B cell (primary cell): ENCODE results near the gene SECTM1. TPM values are rescaled to one million over a fixed set of nuclear protein-coding genes. Genes with fewer than 3 reads are reported as not detected.

Experiments
- ATAC-seq: fragments of 200-7000 bp; cut with Tn5 transposase; one replicate; pipeline ENCODE4 v1.10.0; 2021; ENCODE audit warnings: low read depth, mild to moderate bottlenecking, moderate number of reproducible peaks, moderate library complexity
- CTCF ChIA-PET: fragments of 350-600 bp; sonication (Branson Sonifier 250); formaldehyde crosslinking; loops from one replicate; lab custom pipeline; 2021; ENCODE audit warnings: antibody characterized with exemption, inconsistent platforms; lab: Charles Lee
- POLR2A ChIA-PET: fragments of 350-600 bp; sonication (Branson Sonifier 250); formaldehyde crosslinking; loops from one replicate; lab custom pipeline; 2021; ENCODE audit warnings: antibody characterized with exemption; lab: Charles Lee
- DNase-seq: peaks from one replicate; pipeline ENCODE4 v3.0.0; 2013
- H2AFZ ChIP-seq: 2 replicates; pipeline ENCODE4 v1.6.1; 2012; ENCODE audit warnings: mild to moderate bottlenecking, low read depth, low read length; ENCODE audit not compliant: insufficient read depth, poor library complexity, severe bottlenecking
- H3K27ac ChIP-seq, 2 donors: 1 replicate in 1 of 2; 2 replicates in 1 of 2; pipeline ENCODE4 v1.5.1; 2012 to 2013; ENCODE audit warnings: low read length in 2 of 2, mild to moderate bottlenecking in 2 of 2, moderate library complexity in 1 of 2
- H3K27me3 ChIP-seq, 4 experiments: fragments of 200-600 bp in 1 of 4; sonication (generic) in 1 of 4; replicated peaks in 1 of 4; 1 replicate in 2 of 4; 2 replicates in 2 of 4; pipeline versions ENCODE4 v1.6.1 to v1.7.0; 2013 to 2016; ENCODE audit warnings: low read length in 3 of 4, mild to moderate bottlenecking in 2 of 4, mixed read lengths in 1 of 4, moderate library complexity in 1 of 4; ENCODE audit not compliant: insufficient read depth in 4 of 4, control insufficient read depth in 3 of 4; ENCODE audit errors: control extremely low read depth in 1 of 4
- H3K36me3 ChIP-seq, 2 experiments: replicated peaks in 1 of 2; 1 replicate in 1 of 2; 2 replicates in 1 of 2; pipeline versions ENCODE4 v1.6.1 to v1.7.1; 2013; ENCODE audit warnings: low read length in 1 of 2; ENCODE audit not compliant: insufficient read depth in 2 of 2, control insufficient read depth in 1 of 2; ENCODE audit errors: control extremely low read depth in 1 of 2, extremely low read depth in 1 of 2
- H3K4me1 ChIP-seq, 2 donors: fragments of 200-600 bp in 1 of 2; sonication (generic) in 1 of 2; 1 replicate in 1 of 2; 2 replicates in 1 of 2; pipeline versions ENCODE4 v1.5.1 to v1.6.1; 2013 to 2017; ENCODE audit warnings: low read length in 2 of 2; ENCODE audit not compliant: control insufficient read depth in 2 of 2, insufficient read depth in 2 of 2
- H3K4me2 ChIP-seq: replicated peaks from 2 replicates; pipeline ENCODE3; 2012; ENCODE audit warnings: mild to moderate bottlenecking, low read depth, low read length; ENCODE audit not compliant: poor library complexity, severe bottlenecking
- H3K4me3 ChIP-seq, 5 experiments: fragments of 200-600 bp in 1 of 5; sonication (generic) in 1 of 5; 1 replicate in 3 of 5; 2 replicates in 2 of 5; pipeline versions ENCODE4 v1.5.1 to v1.7.0; 2011 to 2016; ENCODE audit warnings: low read length in 4 of 5, mild to moderate bottlenecking in 4 of 5, low read depth in 2 of 5, control low read depth in 1 of 5, moderate library complexity in 1 of 5; ENCODE audit not compliant: insufficient read depth in 1 of 5; ENCODE audit errors: control extremely low read depth in 1 of 5, extremely low read depth in 1 of 5
- H3K79me2 ChIP-seq: fragments of 200-600 bp; sonication (generic); one replicate; pipeline ENCODE4 v1.6.0; 2016; ENCODE audit warnings: low read length; ENCODE audit not compliant: control insufficient read depth, insufficient read depth
- H3K9ac ChIP-seq: fragments of 200-600 bp; sonication (generic); 2 replicates; pipeline ENCODE4 v1.6.1; 2017; ENCODE audit warnings: mild to moderate bottlenecking, low read length, moderate library complexity
- H3K9me3 ChIP-seq, 3 donors: one replicate each; pipeline versions ENCODE4 v1.6.1 to v1.7.1; 2013; ENCODE audit warnings: low read length in 2 of 3; ENCODE audit not compliant: control insufficient read depth in 2 of 3, insufficient read depth in 1 of 3; ENCODE audit errors: control extremely low read depth in 1 of 3
- H4K20me1 ChIP-seq: 2 replicates; pipeline ENCODE4 v1.6.0; 2012; ENCODE audit warnings: mild to moderate bottlenecking, low read length; ENCODE audit not compliant: insufficient read depth, control insufficient read depth, poor library complexity, severe bottlenecking
- H3K27ac Mint-ChIP-seq: one replicate; pipeline ENCODE4 v1.8.0; 2021; ENCODE audit warnings: mixed read lengths
- H3K27me3 Mint-ChIP-seq: one replicate; pipeline ENCODE4 v1.8.0; 2021; ENCODE audit warnings: mixed read lengths
- H3K4me1 Mint-ChIP-seq: one replicate; pipeline ENCODE4 v1.8.0; 2021; ENCODE audit warnings: mixed read lengths
- H3K4me3 Mint-ChIP-seq: one replicate; pipeline ENCODE4 v1.8.0; 2021; ENCODE audit warnings: mixed read lengths
- H3K9me3 Mint-ChIP-seq: one replicate; pipeline ENCODE4 v1.8.0; 2022; ENCODE audit warnings: mixed read lengths; ENCODE audit not compliant: insufficient read depth
- CTCF ChIP-seq: fragments of 200-600 bp; IDR thresholded peaks from one replicate; pipeline ENCODE4 v1.8.0; 2022; ENCODE audit warnings: antibody characterized with exemption, mild to moderate bottlenecking
- EZH2 ChIP-seq: IDR thresholded peaks from 2 replicates; pipeline ENCODE4 v1.6.1; 2012; ENCODE audit warnings: borderline replicate concordance, low read depth, mild to moderate bottlenecking, moderate library complexity, low read length; ENCODE audit not compliant: insufficient read depth, poor library complexity, severe bottlenecking
- WGBS: methylation state at CpG from one replicate; pipeline ENCODE4 v1.1.5; 2013; ENCODE audit warnings: missing lambda C conversion rate; ENCODE audit not compliant: insufficient coverage; 5-methylcytosine and 5-hydroxymethylcytosine counted together
- intact Hi-C: fragments of 100-400 bp; cut with micrococcal nuclease; formaldehyde crosslinking; loops from one replicate; pipeline ENCODE4 v1.10.0; 2022
- polyA plus RNA-seq: library from polyadenylated mRNA; depleted of rRNA; stranded (reverse); fragments of >200 nt; gene quantifications from 2 replicates; pipeline ENCODE4 v1.2.3, GENCODE V29; 2012
- total RNA-seq, 2 donors: library from RNA; stranded (reverse); fragments of 120-200 nt in 1 of 2; gene quantifications; 1 replicate in 1 of 2; 2 replicates in 1 of 2; pipeline versions ENCODE4 v1.2.3 to v1.2.4, GENCODE V29; 2013 to 2022

The SECTM1 gene
- total and polyA plus RNA-seq, 2 donors (not counting 1 experiment from before 2014, with no cell fraction given), result 0.17 to 1.2 TPM

- H2AFZ ChIP-seq, result no peak overlapping the region
- no peaks in the 10 kb centered on the region for H3K36me3 ChIP-seq
- no peak overlapping the region for H3K4me3 ChIP-seq
- H3K4me1 ChIP-seq, result peaks cover 3 to 8% of the 10 kb centered on the region in 2 donors
- Mint-ChIP-seq H3K4me3 (no peak overlapping the region), H3K27me3 (peaks cover 11% of the 10 kb centered on the region), H3K27ac (no peak overlapping the region), H3K9me3 (no peaks in the 10 kb centered on the region), H3K4me1 (peaks cover 6% of the 10 kb centered on the region)
- TF ChIP-seq CTCF (no peak), EZH2 (no peak)
- H3K9me3 ChIP-seq, result peaks cover 0 to 6% (median 0%) of the 10 kb centered on the region in 3 donors
- ChIA-PET POLR2A (interaction anchor here (0.6 kb wide), 1 partner anchor 22 kb away, joined by 4 read pairs; no protein-coding TSS in a partner anchor), CTCF (interaction anchor here (1.8 to 2.2 kb wide), 2 partner anchors 14 to 197 kb away, joined by 6 read pairs; partner anchors contain the start of gene UTS2R)
- no peaks in the 10 kb centered on the region for H4K20me1 ChIP-seq
- 80% methylated on average over 20 of the region's 20 CpGs for WGBS
- no peak for ATAC-seq
- intact Hi-C loops, result no loop called here
- H3K27ac ChIP-seq, result no peak overlapping the region
- H3K27me3 ChIP-seq, result peaks cover 0 to 26% (median 6%) of the 10 kb centered on the region in 4 experiments
- DNase-seq, result no peak
- no peaks in the 10 kb centered on the region for H3K79me2 ChIP-seq
- H3K9ac ChIP-seq, result no peak overlapping the region
- no peak overlapping the region for H3K4me2 ChIP-seq
These were observed 23.3 kb upstream of the SECTM1 start for GRCh38 chr17:82356845-82357355.

- TF ChIP-seq EZH2 (no peak), CTCF (no peak)
- DNase-seq (no peak), ATAC-seq (no peak)
- peaks cover 11% of the 10 kb centered on the region for H3K27me3 Mint-ChIP-seq
- POLR2A ChIA-PET, result interaction anchor here (0.6 kb wide), 1 partner anchor 21 kb away, joined by 4 read pairs; no protein-coding TSS in a partner anchor
- 77% methylated on average over 11 of the region's 11 CpGs for WGBS
- Histone ChIP-seq H2AFZ (no peak overlapping the region), H3K27ac (no peak overlapping the region), H3K4me1 (peaks cover 9 to 18% of the 10 kb centered on the region in 2 donors), H3K79me2 (no peaks in the 10 kb centered on the region), H3K36me3 (no peaks in the 10 kb centered on the region), H3K9me3 (peaks cover 0 to 6% (median 0%) of the 10 kb centered on the region in 3 donors), H3K9ac (no peak overlapping the region), H3K4me2 (no peak overlapping the region), H4K20me1 (no peaks in the 10 kb centered on the region), H3K4me3 (no peak overlapping the region), H3K27me3 (peaks cover 0 to 36% (median 9%) of the 10 kb centered on the region in 4 experiments)
- intact Hi-C loops, result no loop called here
- H3K4me3 Mint-ChIP-seq, result no peak overlapping the region
- H3K9me3 Mint-ChIP-seq, result no peaks in the 10 kb centered on the region
- CTCF ChIA-PET, result interaction anchor here (1.4 to 2.2 kb wide), 2 partner anchors 191 to 198 kb away, joined by 6 read pairs; no protein-coding TSS in a partner anchor
- no peak overlapping the region for H3K27ac Mint-ChIP-seq
- H3K4me1 Mint-ChIP-seq, result peaks cover 9% of the 10 kb centered on the region
These were observed 22.3 kb upstream of the SECTM1 start for GRCh38 chr17:82355770-82356427.
